Right kidney (tissue), 1 donor: ENCODE measurements around the gene TMEM52B.
"Not testable (repeated sequence)": the region's sequence is repeated elsewhere in the genome, so short reads cannot be mapped to it uniquely, and the experiment has no call there.

ENCODE experiments used
- DNase-seq: peaks from one replicate; pipeline ENCODE4 v3.0.0-alpha.2; 2016

TMEM52B gene

GRCh38 chr12:10211101-10211939 lies 32.5 kb downstream of the TMEM52B start:
- DNase-seq = peak; percentile 18

GRCh38 chr12:10211940-10212738 lies 33.3 kb downstream of the TMEM52B start:
- DNase-seq = peak; percentile 89

GRCh38 chr12:10212739-10213131 lies 33.9 kb downstream of the TMEM52B start, which contains the start of gene GABARAPL1:
TSS of gene GABARAPL1 (plus strand) at chr12:10212877. CDS start at chr12:10213130, 253 bp downstream.
- peak; percentile 86 for DNase-seq

- DNase-seq = peak; percentile 87
These were observed 34.6 kb downstream of the TMEM52B start for GRCh38 chr12:10213168-10214135.

GRCh38 chr12:10214136-10214894 lies 35.5 kb downstream of the TMEM52B start:
- DNase-seq = peak; percentile 22

- DNase-seq = no peak
These were observed 36.0 kb downstream of the TMEM52B start for GRCh38 chr12:10214895-10215267.

- DNase-seq = no peak
These were observed 36.6 kb downstream of the TMEM52B start for GRCh38 chr12:10215436-10215835.

- DNase-seq = not testable (repeated sequence)
These were observed 37.1 kb downstream of the TMEM52B start for GRCh38 chr12:10215946-10216345.

- DNase-seq = no peak
These were observed 39.2 kb downstream of the TMEM52B start for GRCh38 chr12:10218021-10218420.

GRCh38 chr12:10220398-10221077 lies 41.7 kb downstream of the TMEM52B start:
- no peak for DNase-seq

GRCh38 chr12:10221846-10222245 lies 43.0 kb downstream of the TMEM52B start:
- no peak for DNase-seq

GRCh38 chr12:10223208-10223607 lies 44.4 kb downstream of the TMEM52B start:
- DNase-seq = no peak

GRCh38 chr12:10225426-10225825 lies 46.6 kb downstream of the TMEM52B start:
- not testable (repeated sequence) for DNase-seq

GRCh38 chr12:10226086-10226485 lies 47.3 kb downstream of the TMEM52B start:
- no peak for DNase-seq

- no peak for DNase-seq
These were observed 47.9 kb downstream of the TMEM52B start for GRCh38 chr12:10226731-10227130.

GRCh38 chr12:10227648-10228047 lies 48.8 kb downstream of the TMEM52B start:
- no peak for DNase-seq

GRCh38 chr12:10234562-10234961 lies 55.7 kb downstream of the TMEM52B start:
- no peak for DNase-seq

GRCh38 chr12:10235761-10236631 lies 57.2 kb downstream of the TMEM52B start:
- DNase-seq = peak; percentile 31

GRCh38 chr12:10236720-10237119 lies 57.9 kb downstream of the TMEM52B start:
- DNase-seq = no peak

GRCh38 chr12:10238526-10238925 lies 59.7 kb downstream of the TMEM52B start:
- no peak for DNase-seq
